IMR-90 (cell line): ENCODE measurements around the gene P2RX7.

ENCODE experiments used
- CEBPB ChIP-seq: IDR thresholded peaks from 2 replicates; pipeline ENCODE4 v1.6.1; 2012; ENCODE audit warnings: low read depth, low read length, improper control_type of control experiment
- MAFK ChIP-seq: IDR thresholded peaks from 2 replicates; pipeline ENCODE4 v1.6.1; 2012; ENCODE audit warnings: low read depth, low read length, improper control_type of control experiment
- MAZ ChIP-seq: IDR thresholded peaks from 2 replicates; pipeline ENCODE4 v1.6.1; 2012; ENCODE audit warnings: low read depth, mild to moderate bottlenecking, low read length, improper control_type of control experiment, moderate library complexity, borderline replicate concordance
- MXI1 ChIP-seq: IDR thresholded peaks from 2 replicates; pipeline ENCODE4 v1.6.1; 2012; ENCODE audit warnings: low read depth, mild to moderate bottlenecking, low read length, moderate library complexity, borderline replicate concordance
- NFE2L2 ChIP-seq: fragments of 150-350 bp; IDR thresholded peaks from 2 replicates; pipeline ENCODE4 v1.6.1; 2016; ENCODE audit warnings: low read depth, mild to moderate bottlenecking, low read length
- RAD21 ChIP-seq: IDR thresholded peaks from 2 replicates; pipeline ENCODE4 v1.6.1; 2012; ENCODE audit warnings: low read length, improper control_type of control experiment
- RFX5 ChIP-seq: IDR thresholded peaks from 2 replicates; pipeline ENCODE4 v1.8.0; 2012; ENCODE audit warnings: low read depth, mild to moderate bottlenecking, low read length, moderate library complexity
- SMC3 ChIP-seq: fragments of 150-350 bp; IDR thresholded peaks from 2 replicates; pipeline ENCODE4 v1.6.1; 2016; ENCODE audit warnings: low read depth, mild to moderate bottlenecking, antibody characterized with exemption, low read length, moderate library complexity
- TF ChIP-seq, protein P1 (sequence below): conservative IDR thresholded peaks from 2 replicates; pipeline ENCODE4 v1.5.1; 2012; ENCODE audit warnings: mild to moderate bottlenecking, low read depth, low read length, improper control_type of control experiment

DNA sequence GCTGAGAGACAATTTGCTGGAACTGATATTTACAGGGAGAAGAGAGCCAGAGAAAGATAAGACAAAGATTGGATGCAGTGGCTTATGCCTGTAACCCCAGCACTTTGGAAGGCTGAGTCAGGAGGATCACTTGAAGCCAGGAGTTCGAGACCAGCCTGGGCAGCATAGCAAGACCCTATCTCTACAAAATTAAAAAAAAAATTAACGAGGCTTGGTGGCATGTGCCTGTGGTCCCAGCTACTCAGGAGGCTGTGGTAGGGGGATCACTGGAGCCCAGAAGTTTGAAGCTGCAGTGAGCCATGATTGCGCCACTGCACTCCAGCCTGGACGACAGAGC lies 2.9 kb upstream of the P2RX7 start:
- no peak for TF ChIP-seq NFE2L2
- TF ChIP-seq MAFK = no peak
- TF ChIP-seq, protein P1, sequence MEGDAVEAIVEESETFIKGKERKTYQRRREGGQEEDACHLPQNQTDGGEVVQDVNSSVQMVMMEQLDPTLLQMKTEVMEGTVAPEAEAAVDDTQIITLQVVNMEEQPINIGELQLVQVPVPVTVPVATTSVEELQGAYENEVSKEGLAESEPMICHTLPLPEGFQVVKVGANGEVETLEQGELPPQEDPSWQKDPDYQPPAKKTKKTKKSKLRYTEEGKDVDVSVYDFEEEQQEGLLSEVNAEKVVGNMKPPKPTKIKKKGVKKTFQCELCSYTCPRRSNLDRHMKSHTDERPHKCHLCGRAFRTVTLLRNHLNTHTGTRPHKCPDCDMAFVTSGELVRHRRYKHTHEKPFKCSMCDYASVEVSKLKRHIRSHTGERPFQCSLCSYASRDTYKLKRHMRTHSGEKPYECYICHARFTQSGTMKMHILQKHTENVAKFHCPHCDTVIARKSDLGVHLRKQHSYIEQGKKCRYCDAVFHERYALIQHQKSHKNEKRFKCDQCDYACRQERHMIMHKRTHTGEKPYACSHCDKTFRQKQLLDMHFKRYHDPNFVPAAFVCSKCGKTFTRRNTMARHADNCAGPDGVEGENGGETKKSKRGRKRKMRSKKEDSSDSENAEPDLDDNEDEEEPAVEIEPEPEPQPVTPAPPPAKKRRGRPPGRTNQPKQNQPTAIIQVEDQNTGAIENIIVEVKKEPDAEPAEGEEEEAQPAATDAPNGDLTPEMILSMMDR = no peak
- no peak for TF ChIP-seq MXI1
- no peak for TF ChIP-seq SMC3
- TF ChIP-seq RAD21 = no peak
- TF ChIP-seq CEBPB = no peak
- no peak for TF ChIP-seq RFX5
- TF ChIP-seq MAZ = no peak
